ENCODE data around the gene DMRT1.

DNA sequence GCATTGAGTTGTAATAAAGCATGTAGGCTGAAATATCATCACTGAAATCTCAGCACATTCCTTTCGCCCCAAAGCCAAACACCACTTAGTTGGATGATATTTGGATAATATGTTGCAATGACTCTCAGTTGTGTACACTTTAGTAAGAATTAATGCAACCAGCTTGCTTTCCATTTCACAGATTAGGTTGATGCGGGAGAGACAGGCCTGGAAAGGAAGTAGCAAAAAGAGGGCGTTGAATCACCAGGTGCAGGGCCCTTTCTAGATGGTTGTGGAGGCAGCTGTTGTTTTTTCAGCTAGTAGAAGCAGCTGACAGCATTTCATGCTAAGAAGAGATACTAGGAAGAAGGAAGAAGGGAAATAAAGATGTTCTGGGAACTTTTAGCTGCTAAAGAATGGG is 165.8 kb downstream of the DMRT1 start:
- TF ChIP-seq CREB1 (CRISPR knock-in tag; IDR thresholded peaks at IDR 0.05) (no peak), USF2 (CRISPR knock-in tag; IDR thresholded peaks at IDR 0.05) (no peak), ETV6 (CRISPR knock-in tag; IDR thresholded peaks at IDR 0.05) (no peak), CREM (CRISPR knock-in tag; IDR thresholded peaks at IDR 0.05) (no peak), TEAD4 (CRISPR knock-in tag; IDR thresholded peaks at IDR 0.05) (no peak), ZNF263 (CRISPR knock-in tag; IDR thresholded peaks at IDR 0.05; ENCODE audit: low read depth) (no peak), NFYB (CRISPR knock-in tag; conservative IDR thresholded peaks at IDR 0.05; ENCODE audit: low read depth) (no peak)
- TF ChIP-seq, protein P1, sequence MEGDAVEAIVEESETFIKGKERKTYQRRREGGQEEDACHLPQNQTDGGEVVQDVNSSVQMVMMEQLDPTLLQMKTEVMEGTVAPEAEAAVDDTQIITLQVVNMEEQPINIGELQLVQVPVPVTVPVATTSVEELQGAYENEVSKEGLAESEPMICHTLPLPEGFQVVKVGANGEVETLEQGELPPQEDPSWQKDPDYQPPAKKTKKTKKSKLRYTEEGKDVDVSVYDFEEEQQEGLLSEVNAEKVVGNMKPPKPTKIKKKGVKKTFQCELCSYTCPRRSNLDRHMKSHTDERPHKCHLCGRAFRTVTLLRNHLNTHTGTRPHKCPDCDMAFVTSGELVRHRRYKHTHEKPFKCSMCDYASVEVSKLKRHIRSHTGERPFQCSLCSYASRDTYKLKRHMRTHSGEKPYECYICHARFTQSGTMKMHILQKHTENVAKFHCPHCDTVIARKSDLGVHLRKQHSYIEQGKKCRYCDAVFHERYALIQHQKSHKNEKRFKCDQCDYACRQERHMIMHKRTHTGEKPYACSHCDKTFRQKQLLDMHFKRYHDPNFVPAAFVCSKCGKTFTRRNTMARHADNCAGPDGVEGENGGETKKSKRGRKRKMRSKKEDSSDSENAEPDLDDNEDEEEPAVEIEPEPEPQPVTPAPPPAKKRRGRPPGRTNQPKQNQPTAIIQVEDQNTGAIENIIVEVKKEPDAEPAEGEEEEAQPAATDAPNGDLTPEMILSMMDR (IDR thresholded peaks at IDR 0.05) = no peak
- TF ChIP-seq, protein P2, sequence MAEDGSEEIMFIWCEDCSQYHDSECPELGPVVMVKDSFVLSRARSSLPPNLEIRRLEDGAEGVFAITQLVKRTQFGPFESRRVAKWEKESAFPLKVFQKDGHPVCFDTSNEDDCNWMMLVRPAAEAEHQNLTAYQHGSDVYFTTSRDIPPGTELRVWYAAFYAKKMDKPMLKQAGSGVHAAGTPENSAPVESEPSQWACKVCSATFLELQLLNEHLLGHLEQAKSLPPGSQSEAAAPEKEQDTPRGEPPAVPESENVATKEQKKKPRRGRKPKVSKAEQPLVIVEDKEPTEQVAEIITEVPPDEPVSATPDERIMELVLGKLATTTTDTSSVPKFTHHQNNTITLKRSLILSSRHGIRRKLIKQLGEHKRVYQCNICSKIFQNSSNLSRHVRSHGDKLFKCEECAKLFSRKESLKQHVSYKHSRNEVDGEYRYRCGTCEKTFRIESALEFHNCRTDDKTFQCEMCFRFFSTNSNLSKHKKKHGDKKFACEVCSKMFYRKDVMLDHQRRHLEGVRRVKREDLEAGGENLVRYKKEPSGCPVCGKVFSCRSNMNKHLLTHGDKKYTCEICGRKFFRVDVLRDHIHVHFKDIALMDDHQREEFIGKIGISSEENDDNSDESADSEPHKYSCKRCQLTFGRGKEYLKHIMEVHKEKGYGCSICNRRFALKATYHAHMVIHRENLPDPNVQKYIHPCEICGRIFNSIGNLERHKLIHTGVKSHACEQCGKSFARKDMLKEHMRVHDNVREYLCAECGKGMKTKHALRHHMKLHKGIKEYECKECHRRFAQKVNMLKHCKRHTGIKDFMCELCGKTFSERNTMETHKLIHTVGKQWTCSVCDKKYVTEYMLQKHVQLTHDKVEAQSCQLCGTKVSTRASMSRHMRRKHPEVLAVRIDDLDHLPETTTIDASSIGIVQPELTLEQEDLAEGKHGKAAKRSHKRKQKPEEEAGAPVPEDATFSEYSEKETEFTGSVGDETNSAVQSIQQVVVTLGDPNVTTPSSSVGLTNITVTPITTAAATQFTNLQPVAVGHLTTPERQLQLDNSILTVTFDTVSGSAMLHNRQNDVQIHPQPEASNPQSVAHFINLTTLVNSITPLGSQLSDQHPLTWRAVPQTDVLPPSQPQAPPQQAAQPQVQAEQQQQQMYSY (CRISPR knock-in tag; IDR thresholded peaks at IDR 0.05) = no peak
